ENCODE measurements around the gene PDE3A. TPM values are rescaled to one million over a fixed set of nuclear protein-coding genes. Genes with fewer than 3 reads are reported as not detected.

PDE3A gene
- total RNA-seq, 1 donor from 2014 or later: 1.3 TPM

GRCh38 chr12:20455001-20455706 lies 86.8 kb downstream of the PDE3A start:
- H3K36me3 Mint-ChIP-seq (ENCODE audit: unreplicated experiment): no peaks in the 10 kb centered on the region
- H3K9me3 Mint-ChIP-seq (ENCODE audit: unreplicated experiment): no peaks in the 10 kb centered on the region
- H3K4me3 Mint-ChIP-seq (ENCODE audit: unreplicated experiment): no peak overlapping the region
- no peaks in the 10 kb centered on the region for H3K4me1 Mint-ChIP-seq (ENCODE audit: low read depth, unreplicated experiment)
- no peak for DNase-seq
- H3K27ac Mint-ChIP-seq (ENCODE audit: unreplicated experiment): no peak overlapping the region
- TF ChIP-seq, protein P1, sequence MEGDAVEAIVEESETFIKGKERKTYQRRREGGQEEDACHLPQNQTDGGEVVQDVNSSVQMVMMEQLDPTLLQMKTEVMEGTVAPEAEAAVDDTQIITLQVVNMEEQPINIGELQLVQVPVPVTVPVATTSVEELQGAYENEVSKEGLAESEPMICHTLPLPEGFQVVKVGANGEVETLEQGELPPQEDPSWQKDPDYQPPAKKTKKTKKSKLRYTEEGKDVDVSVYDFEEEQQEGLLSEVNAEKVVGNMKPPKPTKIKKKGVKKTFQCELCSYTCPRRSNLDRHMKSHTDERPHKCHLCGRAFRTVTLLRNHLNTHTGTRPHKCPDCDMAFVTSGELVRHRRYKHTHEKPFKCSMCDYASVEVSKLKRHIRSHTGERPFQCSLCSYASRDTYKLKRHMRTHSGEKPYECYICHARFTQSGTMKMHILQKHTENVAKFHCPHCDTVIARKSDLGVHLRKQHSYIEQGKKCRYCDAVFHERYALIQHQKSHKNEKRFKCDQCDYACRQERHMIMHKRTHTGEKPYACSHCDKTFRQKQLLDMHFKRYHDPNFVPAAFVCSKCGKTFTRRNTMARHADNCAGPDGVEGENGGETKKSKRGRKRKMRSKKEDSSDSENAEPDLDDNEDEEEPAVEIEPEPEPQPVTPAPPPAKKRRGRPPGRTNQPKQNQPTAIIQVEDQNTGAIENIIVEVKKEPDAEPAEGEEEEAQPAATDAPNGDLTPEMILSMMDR (IDR thresholded peaks at IDR 0.05; ENCODE audit: partially characterized antibody, unreplicated experiment): no peak
- no peaks in the 10 kb centered on the region for H3K27me3 Mint-ChIP-seq (ENCODE audit: unreplicated experiment)

DNA sequence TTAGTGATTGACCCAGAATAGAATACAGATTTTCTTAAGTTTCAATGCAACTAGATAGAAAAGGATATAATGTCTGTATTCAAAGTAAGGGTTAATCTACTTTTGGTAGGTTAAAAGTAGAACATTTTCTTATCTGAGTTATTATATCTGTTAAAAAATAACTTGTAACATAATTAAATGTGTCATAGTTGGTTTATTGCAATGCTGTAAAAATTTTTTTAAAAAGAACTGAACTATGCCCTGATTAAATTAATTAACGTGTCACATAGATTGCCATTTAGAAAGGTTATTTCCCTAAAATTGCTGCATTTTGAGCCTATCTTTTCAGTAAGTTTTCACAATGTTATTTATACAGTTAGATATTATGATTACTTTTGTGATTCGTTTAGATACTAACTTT lies 89.2 kb downstream of the PDE3A start:
- TF ChIP-seq, protein P1 (IDR thresholded peaks at IDR 0.05; ENCODE audit: partially characterized antibody, unreplicated experiment): no peak
- no peaks in the 10 kb centered on the region for H3K27me3 Mint-ChIP-seq (ENCODE audit: unreplicated experiment)
- no peaks in the 10 kb centered on the region for H3K36me3 Mint-ChIP-seq (ENCODE audit: unreplicated experiment)
- H3K4me1 Mint-ChIP-seq (ENCODE audit: low read depth, unreplicated experiment): peaks cover 3% of the 10 kb centered on the region
- no peak for DNase-seq
- H3K27ac Mint-ChIP-seq (ENCODE audit: unreplicated experiment): no peak overlapping the region
- H3K9me3 Mint-ChIP-seq (ENCODE audit: unreplicated experiment): no peaks in the 10 kb centered on the region
- H3K4me3 Mint-ChIP-seq (ENCODE audit: unreplicated experiment): no peak overlapping the region

GRCh38 chr12:20458011-20458410 lies 89.7 kb downstream of the PDE3A start:
- DNase-seq: no peak
- Mint-ChIP-seq H3K4me1 (ENCODE audit: low read depth, unreplicated experiment) (peaks cover 3% of the 10 kb centered on the region), H3K9me3 (ENCODE audit: unreplicated experiment) (no peaks in the 10 kb centered on the region), H3K27ac (ENCODE audit: unreplicated experiment) (no peak overlapping the region), H3K4me3 (ENCODE audit: unreplicated experiment) (no peak overlapping the region), H3K36me3 (ENCODE audit: unreplicated experiment) (no peaks in the 10 kb centered on the region), H3K27me3 (ENCODE audit: unreplicated experiment) (no peaks in the 10 kb centered on the region)
- TF ChIP-seq, protein P1 (IDR thresholded peaks at IDR 0.05; ENCODE audit: partially characterized antibody, unreplicated experiment): no peak

DNA sequence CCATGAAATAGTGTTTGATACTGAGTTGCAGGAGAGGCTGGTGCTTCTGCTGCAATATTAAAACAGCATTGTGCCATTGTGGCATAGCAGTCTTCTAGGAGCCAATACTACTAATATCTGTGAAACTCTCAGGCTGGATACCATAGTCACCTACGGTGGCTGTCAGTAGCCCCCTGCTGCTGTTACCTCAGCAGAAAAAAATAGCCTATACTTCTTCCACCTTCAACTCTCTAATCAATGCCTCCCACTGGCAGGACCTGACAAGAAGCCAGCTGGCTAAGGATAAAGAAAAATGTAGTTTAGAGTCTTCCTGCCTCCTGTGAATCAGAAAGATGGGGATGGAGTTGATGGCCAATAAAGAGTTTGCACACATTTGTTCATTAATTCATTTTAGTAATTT lies 91.6 kb downstream of the PDE3A start:
- Mint-ChIP-seq H3K36me3 (ENCODE audit: unreplicated experiment) (no peaks in the 10 kb centered on the region), H3K4me3 (ENCODE audit: unreplicated experiment) (no peak overlapping the region), H3K4me1 (ENCODE audit: low read depth, unreplicated experiment) (peaks cover 3% of the 10 kb centered on the region), H3K9me3 (ENCODE audit: unreplicated experiment) (no peaks in the 10 kb centered on the region), H3K27ac (ENCODE audit: unreplicated experiment) (no peak overlapping the region), H3K27me3 (ENCODE audit: unreplicated experiment) (no peaks in the 10 kb centered on the region)
- DNase-seq: no peak
- TF ChIP-seq, protein P1 (IDR thresholded peaks at IDR 0.05; ENCODE audit: partially characterized antibody, unreplicated experiment): no peak

GRCh38 chr12:20460956-20461355 lies 92.6 kb downstream of the PDE3A start:
- no peaks in the 10 kb centered on the region for H3K36me3 Mint-ChIP-seq (ENCODE audit: unreplicated experiment)
- H3K9me3 Mint-ChIP-seq (ENCODE audit: unreplicated experiment): no peaks in the 10 kb centered on the region
- DNase-seq: no peak
- no peak overlapping the region for H3K27ac Mint-ChIP-seq (ENCODE audit: unreplicated experiment)
- H3K4me1 Mint-ChIP-seq (ENCODE audit: low read depth, unreplicated experiment): peaks cover 5% of the 10 kb centered on the region
- H3K4me3 Mint-ChIP-seq (ENCODE audit: unreplicated experiment): no peak overlapping the region
- TF ChIP-seq, protein P1 (IDR thresholded peaks at IDR 0.05; ENCODE audit: partially characterized antibody, unreplicated experiment): no peak
- H3K27me3 Mint-ChIP-seq (ENCODE audit: unreplicated experiment): no peaks in the 10 kb centered on the region

Measured in glutamatergic neuron (in vitro differentiated cells).